BJ (cell line): ENCODE results near the gene CCDC187. TPM values are rescaled to one million over a fixed set of nuclear protein-coding genes. Genes with fewer than 3 reads are reported as not detected.

Experiments used
- CTCF ChIA-PET: fragments of 350-600 bp; formaldehyde crosslinking; extraction: SDS; loops from one replicate; lab custom pipeline; 2021; ENCODE audit warnings: antibody characterized with exemption, inconsistent platforms; lab: Yijun Ruan, JAX
- POLR2A ChIA-PET: fragments of 300-600 bp; sonication (Branson Sonifier 250); formaldehyde crosslinking; extraction: SDS; loops from one replicate; lab custom pipeline; 2021; ENCODE audit warnings: antibody characterized with exemption; lab: Charles Lee
- DNase-seq: peaks from one replicate; pipeline ENCODE4 v3.0.0-alpha.2; 2011; ENCODE audit warnings: low read depth
- H3K27me3 ChIP-seq: 2 replicates; pipeline ENCODE4 v1.6.0; 2011; ENCODE audit warnings: low read length; ENCODE audit not compliant: control insufficient read depth, insufficient read depth
- H3K36me3 ChIP-seq: 2 replicates; pipeline ENCODE4 v1.5.1; 2011; ENCODE audit warnings: low read length; ENCODE audit not compliant: control insufficient read depth, insufficient read depth
- H3K4me3 ChIP-seq: 2 replicates; pipeline ENCODE4 v1.5.1; 2011; ENCODE audit warnings: low read depth, mild to moderate bottlenecking, control low read depth, low read length
- polyA plus RNA-seq: library from polyadenylated mRNA; depleted of rRNA; stranded (reverse); fragments of >200 nt; gene quantifications from 2 replicates; pipeline ENCODE4 v1.2.3, GENCODE V29; 2011
- TF ChIP-seq, protein P1 (sequence below): IDR thresholded peaks from 2 replicates; pipeline ENCODE4 v1.5.1; 2011; ENCODE audit warnings: low read depth, mild to moderate bottlenecking, control low read depth, inconsistent platforms, low read length, moderate library complexity; ENCODE audit not compliant: insufficient read depth

Gene CCDC187
- polyA plus RNA-seq, 1 experiment = not detected

DNA sequence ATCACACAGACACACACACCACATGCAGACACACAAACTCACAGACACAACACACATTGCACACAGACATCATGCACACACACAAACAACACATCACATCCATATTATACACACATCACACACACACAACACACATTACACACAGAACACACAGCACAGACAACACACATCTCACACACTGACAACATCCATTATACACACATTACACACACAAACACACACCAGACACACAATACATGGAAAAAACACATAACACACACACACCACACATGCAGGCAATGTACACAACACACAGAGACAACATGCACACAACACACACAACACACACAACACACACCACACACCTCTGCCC lies 4.8 kb upstream of the CCDC187 start:
- CTCF ChIA-PET = no interaction called here

DNA sequence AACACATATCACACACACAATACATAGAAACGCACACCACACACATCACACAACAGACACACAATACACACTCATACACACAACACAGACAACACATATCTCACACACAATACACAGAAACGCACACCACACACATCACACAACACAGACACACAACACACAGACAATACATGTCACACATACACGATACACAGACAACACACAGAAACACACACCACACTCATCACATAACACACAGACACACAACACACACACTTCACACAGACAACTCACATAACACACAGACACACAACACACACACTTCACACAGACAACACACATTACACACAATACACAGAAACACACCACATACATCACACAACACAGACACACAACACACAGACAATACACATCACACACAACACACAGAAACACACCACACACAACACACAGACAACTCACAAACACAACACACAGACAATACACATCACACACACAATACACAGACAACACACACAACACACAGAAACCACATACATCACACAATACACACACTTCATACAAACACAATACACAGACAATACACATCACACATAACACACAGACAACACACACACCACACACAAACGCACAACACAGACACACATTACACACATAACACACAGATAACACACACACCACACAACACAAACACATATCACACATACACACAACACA lies 4.3 kb upstream of the CCDC187 start:
- no peak overlapping the region for H3K4me3 ChIP-seq
- no peak for DNase-seq
- no peaks in the 10 kb centered on the region for H3K36me3 ChIP-seq
- POLR2A ChIA-PET = no interaction called here
- CTCF ChIA-PET = no interaction called here
- TF ChIP-seq, protein P1, sequence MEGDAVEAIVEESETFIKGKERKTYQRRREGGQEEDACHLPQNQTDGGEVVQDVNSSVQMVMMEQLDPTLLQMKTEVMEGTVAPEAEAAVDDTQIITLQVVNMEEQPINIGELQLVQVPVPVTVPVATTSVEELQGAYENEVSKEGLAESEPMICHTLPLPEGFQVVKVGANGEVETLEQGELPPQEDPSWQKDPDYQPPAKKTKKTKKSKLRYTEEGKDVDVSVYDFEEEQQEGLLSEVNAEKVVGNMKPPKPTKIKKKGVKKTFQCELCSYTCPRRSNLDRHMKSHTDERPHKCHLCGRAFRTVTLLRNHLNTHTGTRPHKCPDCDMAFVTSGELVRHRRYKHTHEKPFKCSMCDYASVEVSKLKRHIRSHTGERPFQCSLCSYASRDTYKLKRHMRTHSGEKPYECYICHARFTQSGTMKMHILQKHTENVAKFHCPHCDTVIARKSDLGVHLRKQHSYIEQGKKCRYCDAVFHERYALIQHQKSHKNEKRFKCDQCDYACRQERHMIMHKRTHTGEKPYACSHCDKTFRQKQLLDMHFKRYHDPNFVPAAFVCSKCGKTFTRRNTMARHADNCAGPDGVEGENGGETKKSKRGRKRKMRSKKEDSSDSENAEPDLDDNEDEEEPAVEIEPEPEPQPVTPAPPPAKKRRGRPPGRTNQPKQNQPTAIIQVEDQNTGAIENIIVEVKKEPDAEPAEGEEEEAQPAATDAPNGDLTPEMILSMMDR = no peak
- no peaks in the 10 kb centered on the region for H3K27me3 ChIP-seq

More for the DNA sequence above, 4.8 kb upstream of the CCDC187 start:
- POLR2A ChIA-PET = no interaction called here
- no peak for DNase-seq
- no peaks in the 10 kb centered on the region for H3K36me3 ChIP-seq
- H3K4me3 ChIP-seq = no peak overlapping the region
- TF ChIP-seq, protein P1 = no peak
- no peaks in the 10 kb centered on the region for H3K27me3 ChIP-seq

- TF ChIP-seq, protein P1 = no peak
- H3K27me3 ChIP-seq = no peaks in the 10 kb centered on the region
- no peaks in the 10 kb centered on the region for H3K36me3 ChIP-seq
- no peak for DNase-seq
- no peak overlapping the region for H3K4me3 ChIP-seq
- CTCF ChIA-PET = no interaction called here
- POLR2A ChIA-PET = no interaction called here
These were observed 3.4 kb upstream of the CCDC187 start for GRCh38 chr9:136307215-136307750.

DNA sequence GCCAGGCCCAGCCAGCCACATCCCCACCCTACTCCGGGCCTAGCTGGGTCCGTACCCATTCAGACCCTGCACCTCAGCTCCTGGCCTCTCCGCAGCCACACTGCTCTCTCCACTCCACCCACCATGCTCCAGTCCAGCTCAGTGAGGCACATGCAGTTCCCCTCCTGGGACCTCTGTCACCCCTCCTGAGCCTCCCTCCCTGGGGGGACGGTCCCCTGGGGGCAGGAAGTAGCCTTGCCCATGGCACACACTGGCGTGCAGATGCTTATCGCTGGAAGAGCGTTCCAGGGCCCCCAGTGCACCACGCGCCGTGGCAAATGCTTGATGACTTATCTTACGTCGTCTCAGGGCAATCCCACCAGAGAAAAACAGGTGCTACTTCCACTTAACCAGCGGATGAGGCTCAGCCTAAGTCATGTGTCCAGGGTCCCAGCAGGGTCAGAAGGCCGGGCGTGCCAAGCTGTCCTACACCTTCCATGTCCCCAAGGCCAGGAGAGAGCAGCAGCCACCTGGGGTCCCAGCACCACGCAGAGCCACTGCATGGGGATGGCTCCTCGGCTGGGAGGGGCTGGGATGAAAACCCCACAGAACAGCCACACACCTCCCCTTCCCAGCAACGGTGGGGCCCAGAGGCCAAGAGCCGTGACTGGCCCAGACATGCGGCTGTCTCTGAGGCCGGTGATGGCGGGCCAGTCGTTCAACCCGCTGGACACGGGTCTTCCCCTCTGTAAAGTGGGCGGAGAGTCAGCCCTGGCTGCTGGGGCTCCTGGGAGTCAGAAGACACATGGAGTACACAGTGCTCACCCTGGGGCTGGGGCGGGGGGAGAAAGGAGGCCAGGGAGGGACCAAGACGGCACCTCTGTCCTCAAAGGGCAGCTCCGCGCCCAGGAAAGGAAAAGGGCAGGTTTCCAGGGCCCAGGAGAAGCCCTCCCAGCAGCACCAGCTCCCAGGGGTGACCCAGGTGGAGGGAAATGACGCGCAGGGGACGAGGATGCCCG lies 2.6 kb upstream of the CCDC187 start:
- TF ChIP-seq, protein P1 = no peak
- DNase-seq = no peak
- Histone ChIP-seq H3K36me3 (no peaks in the 10 kb centered on the region), H3K4me3 (no peak overlapping the region), H3K27me3 (no peaks in the 10 kb centered on the region)
- ChIA-PET POLR2A (no interaction called here), CTCF (interaction anchor here (0.7 to 0.8 kb wide), 2 partner anchors 92 to 179 kb away, joined by 3 to 4 read pairs; no protein-coding TSS in a partner anchor)

GRCh38 chr9:136305804-136306203 lies 1.9 kb upstream of the CCDC187 start:
- Histone ChIP-seq H3K27me3 (no peaks in the 10 kb centered on the region), H3K36me3 (no peaks in the 10 kb centered on the region), H3K4me3 (no peak overlapping the region)
- ChIA-PET POLR2A (no interaction called here), CTCF (interaction anchor here (0.7 to 0.8 kb wide), 2 partner anchors 93 to 180 kb away, joined by 3 to 4 read pairs; no protein-coding TSS in a partner anchor)
- TF ChIP-seq, protein P1 = no peak
- no peak for DNase-seq
